HCT116 (cell line): ENCODE data around the gene INSYN2A. TPM values are rescaled to one million over a fixed set of nuclear protein-coding genes. Genes with fewer than 3 reads are reported as not detected.

Experiments
- ATAC-seq: fragments of 200-7000 bp; cut with Tn5 transposase; 2 replicates; pipeline ENCODE4 v1.9.1; 2020; ENCODE audit warnings: mild to moderate bottlenecking, moderate library complexity
- BruUV-seq: library from RNA; stranded (reverse); fragments of 400-500 nt; replicated peaks from 2 replicates; lab custom pipeline; 2021; lab: Mats Ljungman, UMichigan
- CTCF ChIA-PET: fragments of 300-600 bp; sonication (Branson Sonifier 250); formaldehyde crosslinking; loops from one replicate; lab custom pipeline; 2021; ENCODE audit warnings: antibody characterized with exemption; lab: Charles Lee
- POLR2A ChIA-PET: fragments of 300-600, 350-600 bp; sonication (Branson Sonifier 250); formaldehyde crosslinking; loops from one replicate; lab custom pipeline; 2021; ENCODE audit warnings: antibody characterized with exemption; lab: Charles Lee
- RAD21 ChIA-PET, 2 experiments: fragments of 300-600 bp; sonication (Branson Sonifier 250); formaldehyde crosslinking; loops; one replicate each; lab custom pipeline; 2023; ENCODE audit warnings: low total read pairs in 2 of 2; ENCODE audit not compliant: uncharacterized antibody in 2 of 2, unreplicated experiment in 2 of 2, low non-redundant PET in 1 of 2; lab: Charles Lee
- DNase-seq: peaks from one replicate; pipeline ENCODE4 v3.0.0-alpha.2; 2010; ENCODE audit warnings: low read depth, low spot score
- H2AFZ ChIP-seq: fragments of 200-600 bp; shearing (Covaris generic), sonication (generic); 2 replicates; pipeline ENCODE4 v1.6.1; 2017; ENCODE audit warnings: low read depth, mixed run types, mixed read lengths, antibody characterized with exemption, low read length; ENCODE audit not compliant: poor library complexity, severe bottlenecking
- H3K27ac ChIP-seq: 2 replicates; pipeline ENCODE4 v1.5.1; 2012; ENCODE audit warnings: low read depth, low read length
- H3K27me3 ChIP-seq: fragments of 200-600 bp; sonication (generic); 2 replicates; pipeline ENCODE4 v1.6.1; 2016; ENCODE audit warnings: mixed run types, low read length, mixed read lengths; ENCODE audit not compliant: insufficient read depth
- H3K36me3 ChIP-seq, 2 experiments: fragments of 200-500 bp in 1 of 2; fragments of 200-600 bp in 1 of 2; sonication (Bioruptor generic) in 1 of 2; sonication (generic) in 1 of 2; 2 replicates each; pipeline versions ENCODE4 v1.5.1 to v1.6.1; 2014 to 2016; ENCODE audit warnings: low read length in 2 of 2, inconsistent platforms in 1 of 2, mixed read lengths in 1 of 2, mixed run types in 1 of 2; ENCODE audit not compliant: insufficient read depth in 2 of 2, control insufficient read depth in 1 of 2
- H3K4me1 ChIP-seq, 2 experiments: fragments of 200-600 bp in 1 of 2; sonication (generic) in 1 of 2; 2 replicates each; pipeline versions ENCODE4 v1.5.1 to v1.6.1; 2012 to 2017; ENCODE audit warnings: low read length in 2 of 2, inconsistent platforms in 1 of 2, mild to moderate bottlenecking in 1 of 2, mixed read lengths in 1 of 2, mixed run types in 1 of 2, moderate library complexity in 1 of 2; ENCODE audit not compliant: insufficient read depth in 2 of 2, control insufficient read depth in 1 of 2
- H3K4me2 ChIP-seq: fragments of 200-600 bp; sonication (generic); 2 replicates; pipeline ENCODE4 v1.6.1; 2017; ENCODE audit warnings: mixed run types, low read length, mixed read lengths
- H3K4me3 ChIP-seq, 2 experiments: fragments of 200-600 bp in 1 of 2; sonication (generic) in 1 of 2; replicated peaks in 1 of 2; 2 replicates each; pipeline ENCODE4 v1.5.1; 2011 to 2016; ENCODE audit warnings: low read length in 2 of 2, control low read depth in 1 of 2, low read depth in 1 of 2, mild to moderate bottlenecking in 1 of 2, mixed read lengths in 1 of 2, mixed run types in 1 of 2
- H3K79me2 ChIP-seq: fragments of 200-600 bp; sonication (generic); 2 replicates; pipeline ENCODE4 v1.6.1; 2017; ENCODE audit warnings: mild to moderate bottlenecking, mixed run types, low read length, moderate library complexity, mixed read lengths; ENCODE audit not compliant: insufficient read depth
- H3K9ac ChIP-seq: fragments of 200-600 bp; sonication (generic); 2 replicates; pipeline ENCODE4 v1.6.1; 2016; ENCODE audit warnings: low read length, mixed read lengths
- H3K9me2 ChIP-seq: fragments of 200-600 bp; sonication (generic), shearing (Covaris generic); 2 replicates; pipeline ENCODE4 v1.6.1; 2017; ENCODE audit warnings: mixed run types, mild to moderate bottlenecking, moderate library complexity; ENCODE audit not compliant: insufficient read depth
- H3K9me3 ChIP-seq, 2 experiments: fragments of 200-500 bp in 1 of 2; fragments of 200-600 bp in 1 of 2; sonication (Bioruptor generic) in 1 of 2; sonication (generic) in 1 of 2; 2 replicates each; pipeline ENCODE4 v1.6.1; 2014 to 2017; ENCODE audit warnings: low read length in 2 of 2, mixed read lengths in 2 of 2, inconsistent platforms in 1 of 2, low read depth in 1 of 2, mild to moderate bottlenecking in 1 of 2, mixed run types in 1 of 2, moderate library complexity in 1 of 2; ENCODE audit not compliant: control insufficient read depth in 1 of 2, insufficient read depth in 1 of 2
- H4K20me1 ChIP-seq: fragments of 200-600 bp; sonication (generic), shearing (Covaris generic); 2 replicates; pipeline ENCODE4 v1.6.1; 2017; ENCODE audit warnings: mixed run types, mild to moderate bottlenecking, moderate library complexity; ENCODE audit not compliant: insufficient read depth
- ATF3 ChIP-seq: IDR thresholded peaks from 2 replicates; pipeline ENCODE4 v1.6.1; 2012
- CBX3 ChIP-seq: IDR thresholded peaks from 2 replicates; pipeline ENCODE4 v1.6.1; 2012; ENCODE audit warnings: low read depth
- CTCF ChIP-seq, 3 experiments: fragments of 200-600 bp in 1 of 3; sonication (generic) in 1 of 3; IDR thresholded peaks in 2 of 3; conservative IDR thresholded peaks in 1 of 3; 2 replicates each; pipeline ENCODE4 v1.5.1; 2012 to 2017; ENCODE audit warnings: low read depth in 2 of 3, low read length in 2 of 3, antibody characterized with exemption in 1 of 3, borderline replicate concordance in 1 of 3, control low read depth in 1 of 3, mild to moderate bottlenecking in 1 of 3, mixed read lengths in 1 of 3, mixed run types in 1 of 3, moderate library complexity in 1 of 3; ENCODE audit not compliant: insufficient read depth in 1 of 3
- EGR1 ChIP-seq: IDR thresholded peaks from 2 replicates; pipeline ENCODE4 v1.6.1; 2012; ENCODE audit warnings: low read depth
- FOSL1 ChIP-seq: IDR thresholded peaks from 2 replicates; pipeline ENCODE4 v1.6.1; 2012; ENCODE audit warnings: low read depth
- POLR2A ChIP-seq: IDR thresholded peaks from 2 replicates; pipeline ENCODE4 v1.7.0; 2011; ENCODE audit warnings: borderline replicate concordance; ENCODE audit not compliant: insufficient read depth, insufficient read length; ENCODE audit errors: extremely low read depth
- POLR2AphosphoS5 ChIP-seq: IDR thresholded peaks from 2 replicates; pipeline ENCODE4 v1.6.1; 2011; ENCODE audit warnings: mild to moderate bottlenecking, low read depth, low read length, moderate library complexity
- RAD21 ChIP-seq: IDR thresholded peaks from 2 replicates; pipeline ENCODE4 v1.6.1; 2012; ENCODE audit warnings: low read depth, mild to moderate bottlenecking
- REST ChIP-seq: IDR thresholded peaks from 2 replicates; pipeline ENCODE4 v1.6.1; 2012; ENCODE audit warnings: low read depth
- YY1 ChIP-seq: IDR thresholded peaks from 2 replicates; pipeline ENCODE4 v1.6.1; 2011; ENCODE audit warnings: low read length, low read depth, moderate library complexity, mild to moderate bottlenecking; ENCODE audit not compliant: insufficient replicate concordance; ENCODE audit errors: extremely low read depth
- ZBTB33 ChIP-seq: IDR thresholded peaks from 2 replicates; pipeline ENCODE4 v1.6.1; 2011; ENCODE audit warnings: mild to moderate bottlenecking, low read length, moderate library complexity; ENCODE audit not compliant: insufficient replicate concordance; ENCODE audit errors: extremely low read depth
- intact Hi-C: fragments of 100-400 bp; cut with micrococcal nuclease; formaldehyde crosslinking; loops from 2 replicates; pipeline ENCODE4 v1.10.0; 2022
- total RNA-seq: library from RNA; stranded (reverse); gene quantifications from one replicate; pipeline ENCODE4 v1.2.1, GENCODE V29; 2021; ENCODE audit not compliant: unreplicated experiment

The INSYN2A gene
- total RNA-seq, 1 experiment from 2014 or later: not detected

GRCh38 chr10:127174866-127175265 lies 21.5 kb downstream of the INSYN2A start:
- H3K36me3 ChIP-seq: no peaks in the 10 kb centered on the region
- H3K27ac ChIP-seq: no peak overlapping the region
- no peaks in the 10 kb centered on the region for H3K4me1 ChIP-seq
- DNase-seq: no peak
- no peak overlapping the region for H2AFZ ChIP-seq
- POLR2A ChIA-PET: no interaction called here
- no peak for ATAC-seq
- no peaks in the 10 kb centered on the region for H3K9me2 ChIP-seq
- intact Hi-C loops: no loop called here
- RAD21 ChIA-PET: no interaction called here
- H3K9me3 ChIP-seq: no peaks in the 10 kb centered on the region
- H3K79me2 ChIP-seq: no peaks in the 10 kb centered on the region
- no peak for TF ChIP-seq POLR2AphosphoS5
- TF ChIP-seq EGR1: no peak
- TF ChIP-seq YY1: no peak
- TF ChIP-seq ATF3: no peak
- H3K27me3 ChIP-seq: no peaks in the 10 kb centered on the region
- CTCF ChIA-PET: no interaction called here
- no peak overlapping the region for H3K4me2 ChIP-seq
- H3K9ac ChIP-seq: no peak overlapping the region
- H4K20me1 ChIP-seq: no peaks in the 10 kb centered on the region
- no peak overlapping the region for H3K4me3 ChIP-seq
- BruUV-seq: no TSS peak

- Histone ChIP-seq H3K9me2 (no peaks in the 10 kb centered on the region), H3K4me3 (no peak overlapping the region), H3K79me2 (no peaks in the 10 kb centered on the region), H3K36me3 (no peaks in the 10 kb centered on the region), H2AFZ (no peak overlapping the region), H3K27ac (no peak overlapping the region), H3K9ac (no peak overlapping the region), H3K9me3 (no peaks in the 10 kb centered on the region), H3K27me3 (no peaks in the 10 kb centered on the region), H3K4me2 (no peak overlapping the region), H4K20me1 (no peaks in the 10 kb centered on the region), H3K4me1 (no peaks in the 10 kb centered on the region)
- no TSS peak for BruUV-seq
- ATAC-seq: no peak
- DNase-seq: no peak
- intact Hi-C loops: no loop called here
- TF ChIP-seq CBX3: no peak
- no peak for TF ChIP-seq POLR2A
- TF ChIP-seq RAD21: no peak
- TF ChIP-seq ZBTB33: no peak
- TF ChIP-seq FOSL1: no peak
- no peak for TF ChIP-seq REST
- no peak for TF ChIP-seq CTCF (IDR thresholded peaks at IDR 0.05 in 2 of 3, conservative IDR thresholded peaks at IDR 0.05 in 1 of 3; ENCODE audit: borderline replicate concordance in 1 of 3, insufficient read depth in 1 of 3, low read depth in 2 of 3, low read length in 2 of 3)
- ChIA-PET CTCF (no interaction called here), POLR2A (no interaction called here), RAD21 (no interaction called here)
These were observed 28.1 kb downstream of the INSYN2A start for GRCh38 chr10:127168261-127168660.
